ENCODE measurements around the gene MTUS2.
A peak's percentile ranks its signal among the peaks of the same experiment; 100 is the strongest.

The MTUS2 gene

GRCh38 chr13:29254626-29255370, 434.7 kb downstream of the MTUS2 start:
- no peak for DNase-seq
- Histone ChIP-seq H3K36me3 (no peaks in the 10 kb centered on the region), H3K27me3 (peaks cover 16% of the 10 kb centered on the region), H3K4me1 (no peaks in the 10 kb centered on the region), H3K4me3 (ENCODE audit: low read depth, low read length) (no peak overlapping the region), H3K9me3 (no peaks in the 10 kb centered on the region)
- no peak for TF ChIP-seq CTCF (IDR thresholded peaks at IDR 0.05; ENCODE audit: low read depth, low read length)

GRCh38 chr13:29255567-29255966, 435.4 kb downstream of the MTUS2 start:
- Histone ChIP-seq H3K27me3 (peaks cover 16% of the 10 kb centered on the region), H3K9me3 (no peaks in the 10 kb centered on the region)
- no peak for DNase-seq

GRCh38 chr13:29260684-29261083, 440.5 kb downstream of the MTUS2 start:
- no peaks in the 10 kb centered on the region for H3K36me3 ChIP-seq
- no peaks in the 10 kb centered on the region for H3K9me3 ChIP-seq
- H3K4me1 ChIP-seq, result no peaks in the 10 kb centered on the region
- DNase-seq, result no peak
- TF ChIP-seq CTCF (IDR thresholded peaks at IDR 0.05; ENCODE audit: low read depth, low read length), result no peak
- peaks cover 18% of the 10 kb centered on the region for H3K27me3 ChIP-seq
- no peak overlapping the region for H3K4me3 ChIP-seq (ENCODE audit: low read depth, low read length)

More at GRCh38 chr13:29255567-29255966, 435.4 kb downstream of the MTUS2 start:
- no peak for TF ChIP-seq CTCF (IDR thresholded peaks at IDR 0.05; ENCODE audit: low read depth, low read length)
- no peaks in the 10 kb centered on the region for H3K36me3 ChIP-seq
- H3K4me3 ChIP-seq (ENCODE audit: low read depth, low read length), result no peak overlapping the region
- H3K4me1 ChIP-seq, result no peaks in the 10 kb centered on the region

- Histone ChIP-seq H3K36me3 (no peaks in the 10 kb centered on the region), H3K4me1 (no peaks in the 10 kb centered on the region), H3K27me3 (peaks cover 49% of the 10 kb centered on the region), H3K4me3 (ENCODE audit: low read depth, low read length) (no peak overlapping the region), H3K9me3 (no peaks in the 10 kb centered on the region)
- no peak for DNase-seq
- TF ChIP-seq CTCF (IDR thresholded peaks at IDR 0.05; ENCODE audit: low read depth, low read length), result 0 out of 2 replicates have a peak, but pooled peaks have one; percentile 22
These were observed 446.1 kb downstream of the MTUS2 start for GRCh38 chr13:29266261-29266660.

GRCh38 chr13:29266756-29267733, 446.9 kb downstream of the MTUS2 start:
- no peaks in the 10 kb centered on the region for H3K9me3 ChIP-seq
- H3K4me1 ChIP-seq, result no peaks in the 10 kb centered on the region
- no peak for DNase-seq
- H3K4me3 ChIP-seq (ENCODE audit: low read depth, low read length), result no peak overlapping the region
- H3K36me3 ChIP-seq, result no peaks in the 10 kb centered on the region
- H3K27me3 ChIP-seq, result peaks cover 52% of the 10 kb centered on the region
- no peak for TF ChIP-seq CTCF (IDR thresholded peaks at IDR 0.05; ENCODE audit: low read depth, low read length)

All from BE2C (cell line).